Ishikawa (cell line): ENCODE results near the gene ARID4B.

Experiments
- CEBPB ChIP-seq: IDR thresholded peaks from 2 replicates; pipeline ENCODE4 v1.6.1; 2012
- CREB1 ChIP-seq: IDR thresholded peaks from 2 replicates; pipeline ENCODE4 v1.6.1; 2012; ENCODE audit warnings: low read depth
- EGR1 ChIP-seq: IDR thresholded peaks from 2 replicates; pipeline ENCODE4 v1.6.1; 2012
- EP300 ChIP-seq: IDR thresholded peaks from 2 replicates; pipeline ENCODE4 v1.6.1; 2012; ENCODE audit warnings: borderline replicate concordance
- FOXM1 ChIP-seq: IDR thresholded peaks from 2 replicates; pipeline ENCODE4 v1.6.1; 2012; ENCODE audit warnings: low read depth, borderline replicate concordance
- MAX ChIP-seq: IDR thresholded peaks from 2 replicates; pipeline ENCODE4 v1.6.1; 2012
- NFIC ChIP-seq: IDR thresholded peaks from 2 replicates; pipeline ENCODE4 v1.6.1; 2012
- RAD21 ChIP-seq: IDR thresholded peaks from 2 replicates; pipeline ENCODE4 v1.6.1; 2012; ENCODE audit warnings: low read depth
- REST ChIP-seq: IDR thresholded peaks from 2 replicates; pipeline ENCODE4 v1.6.1; 2012; ENCODE audit warnings: low read depth, mild to moderate bottlenecking
- TAF1 ChIP-seq: IDR thresholded peaks from 2 replicates; pipeline ENCODE4 v1.6.1; 2012; ENCODE audit warnings: low read depth, mild to moderate bottlenecking
- TCF12 ChIP-seq: IDR thresholded peaks from 2 replicates; pipeline ENCODE4 v1.6.1; 2012; ENCODE audit warnings: low read depth
- TEAD4 ChIP-seq: IDR thresholded peaks from 2 replicates; pipeline ENCODE4 v1.6.1; 2012
- USF1 ChIP-seq: IDR thresholded peaks from 2 replicates; pipeline ENCODE4 v1.6.1; 2012
- YY1 ChIP-seq: IDR thresholded peaks from 2 replicates; pipeline ENCODE4 v1.6.1; 2012; ENCODE audit warnings: low read depth
- ZBTB7A ChIP-seq: IDR thresholded peaks from 2 replicates; pipeline ENCODE4 v1.6.1; 2012; ENCODE audit warnings: low read depth

ARID4B gene

GRCh38 chr1:235327559-235328270 is at the start of gene ARID4B:
Gene ARID4B, minus strand, starts transcription at chr1:235328179. Its CDS starts 1,260 bp downstream, at chr1:235326919.
- TF ChIP-seq TAF1 (peak; percentile 6; the same call in 1 of the 2 replicates), EP300 (no peak), REST (no peak), CEBPB (no peak), CREB1 (no peak), TCF12 (no peak), YY1 (no peak)

GRCh38 chr1:235375919-235376605 is 48.1 kb upstream of the ARID4B start:
- TF ChIP-seq EP300: no peak
- TF ChIP-seq TCF12: no peak
- no peak for TF ChIP-seq TEAD4
- no peak for TF ChIP-seq MAX
- TF ChIP-seq CREB1: no peak
- no peak for TF ChIP-seq NFIC
- no peak for TF ChIP-seq YY1
- no peak for TF ChIP-seq TAF1
- no peak for TF ChIP-seq EGR1
- TF ChIP-seq RAD21: no peak
- TF ChIP-seq CEBPB: no peak
- TF ChIP-seq USF1: no peak
- no peak for TF ChIP-seq FOXM1
- no peak for TF ChIP-seq ZBTB7A
- TF ChIP-seq REST: no peak

GRCh38 chr1:235369802-235370201 is 41.8 kb upstream of the ARID4B start:
- no peak for TF ChIP-seq YY1
- no peak for TF ChIP-seq USF1
- TF ChIP-seq NFIC: no peak
- no peak for TF ChIP-seq CEBPB
- no peak for TF ChIP-seq TAF1
- no peak for TF ChIP-seq FOXM1
- TF ChIP-seq ZBTB7A: no peak

- TF ChIP-seq CREB1 (no peak), YY1 (no peak), ZBTB7A (no peak), EGR1 (no peak), TEAD4 (no peak), USF1 (no peak), CEBPB (no peak), NFIC (no peak), REST (no peak), FOXM1 (no peak), TAF1 (no peak), MAX (no peak)
These were observed 40.4 kb upstream of the ARID4B start for GRCh38 chr1:235368428-235368827.
